8988T (cell line): ENCODE data around the gene MRGPRD.

Experiments
- DNase-seq: peaks from one replicate; pipeline ENCODE4 v3.0.0; 2011

The MRGPRD gene

DNA sequence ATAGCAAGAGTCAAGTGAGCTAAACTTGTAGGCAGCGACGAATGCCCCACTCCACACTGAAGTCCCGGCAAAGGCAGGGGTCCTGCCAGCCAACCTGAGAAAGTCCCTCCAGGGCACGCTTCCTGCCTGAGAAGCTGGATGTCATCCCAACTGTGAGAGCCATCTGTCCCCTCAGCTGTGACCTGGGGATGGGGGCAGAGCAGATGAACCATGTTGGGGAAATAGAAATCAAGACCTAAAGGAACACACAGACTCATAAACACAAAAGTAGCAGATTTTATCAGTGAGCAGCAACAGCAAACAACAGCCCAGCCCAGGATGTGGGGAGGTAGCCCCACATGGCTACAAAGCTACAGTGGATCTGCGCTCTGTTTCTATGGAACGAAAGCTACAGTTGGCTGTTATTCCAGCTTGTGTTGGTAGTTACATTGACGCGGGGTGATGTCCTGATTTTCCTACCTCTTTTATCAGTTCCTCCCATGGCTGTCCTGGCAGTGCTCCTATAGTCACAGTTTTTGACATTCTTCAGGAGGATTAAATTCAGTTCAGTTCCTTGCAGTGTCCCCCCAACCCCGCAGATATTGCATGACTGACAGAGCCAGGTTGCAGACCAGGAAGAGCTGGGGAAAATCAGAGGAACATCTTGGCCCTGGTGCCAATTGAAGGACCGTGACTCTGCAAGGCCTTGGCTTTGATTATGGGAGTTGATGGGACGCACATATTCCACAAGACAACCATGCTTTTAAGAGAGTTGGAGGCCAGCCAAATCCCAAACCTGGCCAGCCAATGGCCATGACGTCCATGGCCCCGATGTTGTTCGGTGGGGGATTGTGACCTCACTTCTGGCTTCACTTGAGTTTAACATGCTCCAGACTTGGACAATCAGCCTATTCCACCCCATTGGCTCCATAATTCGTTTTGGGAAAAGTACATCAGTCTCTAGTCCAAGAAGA is 14.6 kb downstream of the MRGPRD start:
- no peak for DNase-seq

DNA sequence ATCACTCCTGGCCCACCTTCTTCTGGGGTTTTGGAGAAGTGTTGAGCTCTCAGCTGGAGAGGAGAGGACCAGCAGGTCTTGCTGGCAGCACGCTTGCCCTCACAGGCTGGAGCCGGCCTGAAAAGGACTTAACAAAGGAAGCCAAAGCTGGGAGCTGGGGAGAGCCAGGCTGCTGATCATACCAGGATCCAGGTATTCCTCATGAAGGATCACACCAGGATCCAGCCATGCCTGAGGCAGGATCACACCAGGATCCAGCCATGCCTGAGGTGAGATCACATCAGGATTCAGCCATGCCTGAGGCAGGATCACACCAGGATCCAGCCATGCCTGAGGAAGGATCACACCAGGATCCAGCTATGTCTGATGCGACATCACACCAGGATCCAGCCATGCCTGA is 17.0 kb downstream of the MRGPRD start:
- DNase-seq = no peak

DNA sequence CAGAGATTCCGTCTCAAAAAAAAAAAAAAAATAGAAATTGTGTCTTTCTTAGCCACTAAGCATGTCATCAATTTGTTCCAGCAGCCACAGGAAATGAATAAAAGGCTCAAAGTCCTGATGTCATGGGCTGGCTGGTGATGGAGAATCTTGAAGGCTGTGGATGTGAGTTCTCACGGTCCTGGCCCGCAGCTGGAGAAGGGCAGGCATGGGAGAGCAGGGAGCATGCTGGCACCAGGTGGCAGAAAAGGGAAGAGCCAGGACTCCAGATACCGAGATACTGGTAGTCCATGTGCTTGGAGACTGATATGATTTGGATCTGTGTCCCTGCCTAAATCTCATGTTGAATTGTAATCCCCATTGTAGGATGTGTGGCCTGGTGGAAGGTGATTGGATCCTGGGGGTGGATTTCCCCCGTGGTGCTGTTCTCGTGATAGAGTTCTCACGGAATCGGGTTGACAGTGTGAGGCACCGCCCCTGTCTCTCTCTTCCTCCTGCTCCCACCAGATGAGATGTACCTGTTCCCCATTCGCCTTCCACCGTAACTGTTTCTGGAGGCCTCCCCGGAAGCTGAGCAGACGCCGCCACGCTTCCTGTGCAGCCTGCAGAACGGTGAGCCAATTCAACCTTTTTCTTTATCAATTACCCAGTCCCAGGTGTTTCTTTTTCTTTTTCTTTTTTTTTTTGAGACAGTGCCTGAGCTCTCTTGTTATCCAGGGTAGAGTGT is 18.1 kb downstream of the MRGPRD start:
- no peak for DNase-seq

DNA sequence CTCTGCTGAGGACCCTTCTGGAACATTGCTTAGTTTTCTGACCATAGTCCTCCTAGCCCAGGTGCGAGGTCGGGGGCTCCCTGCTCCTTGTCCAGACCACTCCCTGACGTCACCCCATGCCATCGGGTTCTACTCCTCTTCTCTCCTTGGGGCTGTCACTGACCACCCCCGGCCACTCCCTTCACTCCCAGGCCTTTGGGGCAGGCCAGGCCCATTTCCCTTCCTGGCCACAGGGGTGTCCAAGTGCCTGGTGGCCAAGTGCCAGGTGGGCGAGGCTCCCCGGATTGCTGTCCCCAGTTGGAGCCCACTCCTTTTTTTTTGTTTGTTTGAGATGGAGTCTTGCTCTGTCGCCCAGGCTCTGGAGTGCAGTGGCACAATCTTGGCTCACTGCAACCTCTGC is 19.5 kb downstream of the MRGPRD start:
- no peak for DNase-seq

DNA sequence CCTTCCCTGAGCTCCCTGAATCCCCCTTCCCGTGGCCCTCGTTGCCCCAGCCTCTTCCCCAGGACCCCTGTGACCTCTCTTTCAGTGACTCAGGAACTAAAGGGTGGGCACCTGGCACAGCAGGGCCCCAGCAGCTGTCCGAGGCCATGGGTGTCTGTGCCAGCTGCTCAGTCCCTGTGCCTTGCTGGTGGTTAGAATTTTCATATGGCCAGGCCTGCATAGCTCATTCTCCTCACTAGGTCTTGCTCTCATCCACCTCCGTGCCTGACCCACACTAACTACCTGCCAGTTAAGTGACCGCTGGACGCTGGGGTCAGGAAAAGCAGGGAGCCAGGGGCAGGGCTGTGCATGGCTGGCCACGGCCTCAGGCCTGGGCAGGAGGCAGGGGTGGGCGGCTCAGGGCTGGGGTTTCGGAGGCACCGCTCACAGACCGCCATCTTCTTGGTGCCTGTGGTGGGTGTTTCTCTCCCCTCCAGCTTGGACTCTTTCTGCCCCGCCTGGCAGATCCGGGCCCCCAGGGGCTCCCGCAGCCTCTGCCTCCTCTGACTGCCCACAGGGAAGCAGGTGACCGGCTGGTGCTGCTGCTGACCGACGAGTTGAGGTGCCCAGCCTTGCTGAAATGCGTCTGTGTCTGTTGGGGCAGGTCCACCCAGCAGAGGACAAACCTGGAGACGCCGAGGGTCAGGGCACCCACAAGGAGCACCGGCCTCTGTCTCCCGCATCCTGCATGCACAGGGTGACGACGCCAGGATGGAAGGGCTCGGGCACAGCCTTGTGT is 20.3 kb downstream of the MRGPRD start:
- no peak for DNase-seq

DNA sequence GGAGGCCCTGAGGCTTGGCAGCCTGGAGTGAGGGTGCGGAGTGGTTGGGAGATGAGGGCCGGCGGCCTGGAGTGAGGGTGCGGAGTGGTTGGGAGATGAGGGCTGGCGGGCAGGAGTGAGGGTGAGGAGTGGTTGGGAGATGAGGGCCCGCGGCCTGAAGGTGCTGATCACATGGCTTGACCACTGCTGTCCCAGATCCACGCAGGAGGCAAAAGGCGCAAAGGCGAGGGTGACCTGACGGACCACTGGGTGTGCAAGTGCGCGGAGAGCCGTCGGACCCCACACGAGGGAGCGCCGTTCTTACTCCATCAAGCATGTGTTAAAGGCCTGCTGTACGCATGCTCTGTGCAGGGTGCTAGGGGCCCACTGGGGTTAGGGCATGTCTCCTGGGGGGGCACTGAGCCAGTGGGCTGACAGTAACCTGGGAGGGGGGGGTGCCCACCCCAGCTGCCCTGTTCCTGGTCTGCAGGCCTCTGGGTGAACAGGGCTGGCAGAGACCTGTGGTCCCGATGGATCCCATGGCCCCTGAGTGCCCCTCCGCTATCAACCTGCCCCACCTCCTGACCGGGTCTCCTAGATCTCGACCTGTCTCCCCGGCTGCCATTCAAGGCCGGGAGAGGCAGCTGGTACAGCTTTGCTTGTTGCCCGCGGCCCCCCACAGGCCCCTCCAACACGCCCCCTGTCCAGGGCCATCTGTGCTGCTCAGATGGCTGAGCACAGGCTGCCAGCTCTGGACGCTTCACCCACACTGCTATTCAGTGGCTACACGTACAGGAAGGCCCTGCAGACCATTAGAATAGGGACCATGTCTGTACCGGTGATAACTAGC is 21.1 kb downstream of the MRGPRD start:
- no peak for DNase-seq

DNA sequence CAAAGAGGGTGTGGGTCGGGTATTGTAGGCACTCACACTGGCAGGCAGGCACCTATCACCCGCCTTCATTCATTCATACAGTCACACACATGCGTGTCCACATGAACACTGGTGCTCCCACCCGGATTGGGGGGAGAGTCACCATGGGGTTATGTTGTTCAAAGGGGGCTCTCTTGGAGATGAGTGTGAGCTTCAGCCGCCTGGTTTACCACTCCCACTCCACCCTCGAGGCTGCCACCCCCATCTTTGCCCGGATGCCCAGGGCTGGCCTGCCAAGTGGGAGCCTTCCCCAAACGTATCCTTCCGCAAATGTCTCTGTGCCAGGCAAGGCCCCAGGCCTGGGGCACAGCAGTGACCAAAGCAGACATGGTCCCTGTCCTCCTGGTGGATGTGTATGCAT is 22.6 kb downstream of the MRGPRD start:
- no peak for DNase-seq

DNA sequence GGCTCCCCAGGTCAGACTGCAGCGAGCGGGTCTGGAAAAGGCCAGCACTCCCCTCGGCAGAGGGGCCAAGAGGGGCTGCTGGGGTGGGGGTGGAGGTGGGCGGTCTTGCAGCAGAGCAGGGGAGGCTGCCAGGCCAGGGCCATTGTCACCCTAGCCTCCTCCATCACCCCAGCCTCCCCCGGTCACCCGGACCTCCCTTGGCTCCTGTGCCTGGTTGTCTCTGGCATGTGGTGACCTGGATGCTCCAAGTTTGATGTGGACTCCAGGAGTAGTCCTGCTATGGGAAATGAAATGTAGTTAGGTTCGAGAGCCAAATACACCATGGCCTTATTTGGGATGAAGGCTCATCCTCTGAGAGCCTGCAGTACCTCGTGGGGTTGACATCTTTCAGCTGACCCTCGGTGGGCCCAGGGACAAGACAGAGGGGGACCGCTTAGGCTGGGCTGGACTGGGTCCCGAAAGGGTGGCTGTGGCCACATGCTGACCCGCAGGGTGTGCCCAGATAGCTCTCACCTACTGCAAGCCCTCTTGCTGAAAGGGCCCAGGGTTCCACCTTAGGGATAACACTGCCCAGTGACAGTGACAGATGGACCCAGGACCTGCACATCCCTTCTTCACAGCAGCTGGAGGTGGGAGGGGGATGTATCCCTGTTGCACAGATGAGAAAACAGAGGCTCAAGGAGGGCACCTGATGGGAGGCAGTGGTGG is 24.1 kb downstream of the MRGPRD start:
- peak; percentile 11 for DNase-seq

DNA sequence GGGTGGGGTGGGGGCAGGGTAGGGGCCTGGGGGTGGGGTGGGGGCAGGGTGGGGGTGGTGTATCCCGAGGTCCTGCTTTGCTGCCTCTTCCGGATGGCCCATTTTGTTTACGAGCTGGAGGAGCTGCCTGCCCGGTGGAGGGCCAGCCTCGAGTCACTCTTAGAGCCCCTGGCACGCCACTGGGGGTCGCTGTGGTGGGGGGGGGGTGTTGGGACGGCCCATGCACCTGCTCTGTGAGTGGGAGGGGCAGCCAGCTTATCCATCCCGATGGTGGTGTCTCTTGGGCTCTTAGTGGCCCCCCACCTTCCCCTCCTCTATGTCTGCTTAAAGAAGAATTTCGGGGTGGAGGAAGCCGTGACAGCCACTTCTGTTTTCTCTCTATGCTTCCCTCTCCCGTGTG is 24.6 kb downstream of the MRGPRD start:
- DNase-seq = peak; percentile 90

DNA sequence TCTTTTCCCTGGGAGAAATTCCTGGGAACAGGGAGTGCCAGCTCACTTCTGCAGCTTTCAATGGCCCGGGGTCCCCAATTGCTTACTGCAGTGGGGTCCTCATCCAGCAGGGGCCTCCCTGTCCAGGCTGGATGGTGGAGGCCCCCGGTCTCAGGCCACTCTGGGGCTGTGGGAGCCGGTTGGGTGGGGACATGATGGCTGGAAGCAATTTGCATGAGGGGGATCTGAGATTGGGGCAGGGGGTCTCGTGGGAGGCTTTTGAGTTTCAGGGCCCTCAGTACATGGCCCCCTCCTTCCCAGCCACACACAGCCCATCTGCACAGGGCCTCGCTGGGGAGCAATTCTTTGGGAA is 25.2 kb downstream of the MRGPRD start:
- no peak for DNase-seq

DNA sequence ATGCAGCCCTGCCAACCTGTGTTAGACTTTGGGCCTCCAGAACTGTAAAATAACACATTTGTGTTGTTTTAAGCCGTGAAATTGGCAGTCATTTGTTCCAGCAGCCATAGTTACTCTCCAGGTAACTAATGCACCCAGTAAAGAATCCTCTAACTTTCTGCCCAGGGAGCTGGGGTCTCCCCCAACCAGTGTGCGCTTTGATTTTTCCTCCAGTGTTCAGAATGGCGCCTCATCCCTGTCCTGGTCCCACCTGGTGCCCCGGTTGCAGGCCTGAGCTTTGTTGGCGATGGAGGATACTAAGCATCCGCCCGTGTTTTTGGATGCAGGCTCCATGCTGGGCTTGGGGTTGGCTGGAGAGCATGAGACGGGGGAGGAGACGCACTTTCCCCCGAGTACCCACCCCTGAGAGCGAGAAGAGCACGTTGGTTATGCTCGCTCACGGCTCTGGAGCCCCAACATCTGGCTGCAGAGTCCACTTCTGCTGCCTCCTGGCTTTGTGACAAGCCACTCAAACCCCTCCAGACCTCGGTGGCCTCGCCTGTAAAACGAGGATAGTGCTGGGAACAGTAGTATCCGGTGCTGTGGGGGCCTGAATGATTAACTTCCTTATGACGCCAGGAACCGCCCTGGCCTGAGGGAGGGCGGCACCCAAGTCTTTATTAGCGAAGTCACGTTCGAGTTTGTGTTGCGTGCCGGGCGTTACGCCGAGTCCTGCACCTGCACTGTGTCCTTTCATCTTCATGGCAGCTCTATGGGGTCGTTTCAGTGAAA is 25.8 kb downstream of the MRGPRD start:
- DNase-seq = no peak

DNA sequence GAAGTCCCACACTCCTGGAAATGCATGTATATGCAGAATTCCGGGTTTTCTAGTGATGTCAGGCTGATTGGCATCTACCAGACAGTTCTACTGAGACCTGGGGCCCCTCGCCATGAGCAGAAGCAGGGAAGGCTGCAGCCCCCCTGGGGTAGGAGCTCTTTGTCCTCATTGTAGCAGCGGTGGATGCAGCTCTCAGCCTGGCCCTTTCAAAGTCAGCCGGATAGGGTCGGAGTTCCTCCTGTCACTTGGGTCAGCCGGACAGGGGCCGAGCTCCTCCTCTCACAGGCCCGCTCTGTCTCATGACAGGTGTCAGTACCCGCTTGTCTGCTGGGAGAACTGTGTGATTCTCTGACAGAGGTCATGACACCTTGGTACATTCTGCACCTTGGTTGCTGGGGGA is 30.0 kb downstream of the MRGPRD start:
- DNase-seq = no peak

DNA sequence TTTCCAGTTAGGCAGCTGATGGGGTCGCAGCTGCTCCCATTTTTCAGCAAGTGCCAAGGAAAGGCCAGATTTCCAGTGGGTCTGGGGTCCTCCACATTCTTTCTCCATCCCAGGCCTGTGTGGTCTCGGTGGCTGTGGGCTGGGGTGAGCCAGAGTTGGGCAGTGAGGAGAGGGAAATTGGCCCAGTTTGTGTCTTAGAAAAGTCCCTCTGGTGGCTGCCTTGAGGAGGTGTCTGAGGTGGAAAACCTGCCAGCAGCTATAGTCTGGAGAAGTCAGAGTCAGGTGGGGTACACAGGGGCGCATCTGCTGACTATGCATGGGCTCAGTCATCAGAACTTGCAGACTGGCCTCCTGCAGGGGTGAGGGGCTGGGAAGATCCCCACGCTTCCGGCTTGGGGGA is 30.5 kb downstream of the MRGPRD start:
- DNase-seq = peak; percentile 93

DNA sequence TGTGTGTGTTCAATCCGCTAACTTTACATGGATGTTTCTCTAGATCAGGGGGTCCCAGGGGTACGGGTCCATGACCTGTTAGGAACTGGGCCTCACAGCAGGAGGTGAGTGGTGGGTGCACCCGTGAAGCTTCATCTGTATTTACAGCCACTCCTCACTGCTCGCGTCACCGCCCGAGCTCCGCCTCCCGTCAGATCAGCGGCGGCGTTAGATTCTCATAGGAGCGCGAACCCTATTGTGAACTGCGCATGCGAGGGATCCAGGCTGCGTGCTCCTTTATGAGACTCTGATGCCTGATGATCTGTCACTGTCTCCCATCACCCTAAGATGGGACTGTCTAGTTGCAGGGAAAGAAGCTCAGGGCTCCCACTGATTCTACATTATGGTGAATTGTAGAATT is 31.9 kb downstream of the MRGPRD start:
- DNase-seq = no peak

DNA sequence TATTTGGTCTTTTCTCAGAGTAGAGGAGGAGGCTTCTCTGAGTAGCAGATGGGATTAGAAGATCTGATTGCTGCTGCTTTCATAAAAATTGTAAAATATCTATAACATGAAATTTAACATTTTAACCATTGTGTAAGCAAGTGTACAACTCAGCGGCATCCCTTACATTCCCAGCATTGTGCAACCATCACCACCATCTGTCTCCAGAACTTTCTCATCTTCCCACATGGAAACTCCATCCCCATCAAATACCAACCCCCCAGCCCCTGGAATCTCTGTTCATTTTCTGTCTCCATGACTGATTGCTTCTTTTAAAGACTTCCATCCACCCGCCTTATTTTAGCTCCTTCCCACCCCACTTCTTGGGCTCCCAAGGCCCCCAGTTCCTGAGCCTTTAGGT is 32.3 kb downstream of the MRGPRD start:
- DNase-seq = no peak

DNA sequence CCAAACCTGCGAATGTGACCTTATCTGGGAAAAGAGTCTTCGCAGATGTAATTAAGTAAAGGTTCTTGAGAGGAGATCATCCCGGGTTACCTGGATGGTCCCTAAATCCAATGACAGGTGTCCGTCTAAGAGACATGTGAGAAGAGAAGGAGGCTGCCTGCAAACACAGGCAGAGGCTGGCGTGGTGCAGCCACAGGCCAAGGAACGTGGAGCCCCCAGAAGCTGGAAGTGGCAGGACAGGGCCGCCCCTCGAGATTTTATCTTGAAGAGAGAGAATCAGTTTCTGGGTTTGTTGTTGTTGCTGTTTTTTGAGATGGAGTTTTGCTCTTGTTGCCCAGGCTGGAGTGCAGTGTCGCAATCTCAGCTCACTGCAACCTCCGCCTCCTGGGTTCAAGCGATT is 33.6 kb downstream of the MRGPRD start:
- no peak for DNase-seq

DNA sequence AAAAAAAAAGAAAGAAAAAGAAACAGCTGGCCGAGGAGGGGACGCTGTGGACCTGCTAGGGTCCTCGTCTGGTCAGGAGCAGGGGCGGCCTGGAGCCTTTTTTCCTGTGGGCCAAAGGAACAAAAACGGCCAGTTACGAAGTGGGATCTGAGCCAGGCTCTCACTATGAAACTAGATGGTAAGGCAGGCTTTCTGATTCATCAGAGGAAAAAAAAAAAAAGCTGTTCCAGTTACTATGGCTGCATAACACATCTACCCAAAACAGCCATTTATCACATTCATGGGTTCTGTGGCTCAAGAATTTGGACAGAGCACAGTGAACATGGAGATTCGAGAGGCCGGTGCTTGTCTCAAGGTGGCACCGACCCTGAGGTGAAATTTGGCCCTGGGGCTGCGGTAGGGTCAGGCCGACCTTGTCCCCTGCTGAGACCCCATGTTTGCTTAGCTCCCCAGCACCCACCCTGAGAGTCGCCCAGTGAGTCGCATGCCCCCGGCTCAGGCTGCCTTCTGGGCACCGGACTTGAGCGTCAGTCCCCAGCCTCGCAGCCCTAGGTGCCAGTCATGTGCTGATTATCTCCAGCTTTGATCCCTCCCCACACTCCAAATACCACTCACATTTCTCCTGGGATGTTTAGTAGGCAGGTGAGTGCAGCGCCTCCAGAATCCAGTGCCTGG is 34.2 kb downstream of the MRGPRD start:
- no peak for DNase-seq

DNA sequence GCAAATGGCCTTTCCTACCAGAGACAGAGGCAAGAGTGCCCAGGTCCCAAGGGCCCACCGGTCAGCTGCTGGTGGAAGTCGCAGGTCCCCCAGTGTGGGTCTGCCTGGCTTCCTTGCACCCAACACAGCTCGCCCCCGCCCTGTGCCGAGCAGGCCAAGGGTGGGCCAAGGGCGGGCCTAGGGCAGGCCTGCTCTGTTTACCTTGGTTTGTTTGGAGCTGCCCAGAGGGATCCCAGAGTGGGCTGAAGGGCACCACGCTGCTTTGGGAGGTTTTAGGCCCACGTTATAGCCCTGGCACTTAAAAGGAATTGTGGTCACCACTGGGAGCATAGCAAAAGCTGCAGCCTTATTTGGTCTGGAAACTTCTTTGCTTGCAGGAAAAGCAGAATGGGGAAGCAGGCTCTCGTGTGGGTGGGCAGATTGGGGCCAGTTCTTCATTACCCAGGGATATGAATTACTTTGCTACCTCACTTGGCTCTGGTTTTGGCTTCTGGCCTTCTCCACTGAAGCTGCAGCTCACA is 38.0 kb downstream of the MRGPRD start:
- DNase-seq = no peak

DNA sequence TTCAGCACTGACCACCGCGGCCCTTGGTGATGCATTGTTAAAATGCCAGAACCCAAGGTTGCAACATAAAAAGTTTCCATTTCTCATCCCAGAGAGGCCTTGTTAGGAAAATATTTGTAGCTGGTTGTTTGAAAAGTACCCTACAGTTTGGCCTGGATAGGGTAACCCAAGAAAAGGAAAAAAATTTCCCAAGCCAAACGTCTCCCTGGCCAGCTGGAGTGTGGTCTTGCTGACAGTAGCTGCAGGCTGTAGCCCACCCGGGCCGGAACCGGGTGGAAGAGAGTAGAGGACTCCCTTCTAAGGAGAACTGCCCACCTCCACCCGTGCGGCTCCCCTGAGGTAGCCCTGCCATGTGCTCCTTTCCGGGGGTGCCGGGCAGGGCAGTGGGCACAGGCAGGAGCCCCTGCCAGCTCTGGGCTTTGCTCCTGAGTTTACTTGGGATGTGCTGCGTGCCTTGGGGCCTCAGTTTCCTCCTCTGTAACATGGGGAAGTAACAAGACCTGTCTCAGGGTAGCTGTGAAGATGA is 38.6 kb downstream of the MRGPRD start:
- no peak for DNase-seq
